A549 treated with Mapracorat at 1 μM for 4 hours (cell line): ENCODE data around the gene MBL2. TPM values are rescaled to one million over a fixed set of nuclear protein-coding genes. Genes with fewer than 3 reads are reported as not detected.

Experiments
- total RNA-seq: library from RNA; stranded (reverse); fragments of 200-300 nt; extraction: Qiagen RNA extraction; gene quantifications from 5 replicates; pipeline ENCODE4 v1.2.3, GENCODE V29; 2022

The MBL2 gene
- not detected in 5 replicates for total RNA-seq

DNA sequence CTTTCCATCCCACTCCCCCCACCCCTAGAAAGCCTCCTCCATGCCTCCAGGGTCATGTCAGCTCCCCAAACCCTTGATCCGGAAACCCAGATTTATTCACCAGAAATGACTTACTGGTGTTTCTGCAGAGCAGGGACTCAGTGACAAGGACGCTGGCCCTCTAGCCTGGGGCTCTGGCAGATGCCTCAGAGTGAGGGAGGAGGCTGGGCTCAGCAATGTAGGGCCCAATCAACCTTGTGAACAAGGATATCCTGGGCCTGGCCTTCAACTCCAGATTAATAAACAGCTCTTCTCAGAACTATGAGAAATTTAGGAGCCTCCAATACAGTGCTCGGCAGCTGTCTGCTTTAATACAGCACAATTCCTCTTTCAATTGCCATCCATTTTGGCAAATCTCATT, at the start of gene MBL2:
Gene MBL2 (minus strand): TSS at position 162 of the 400 bp plus-strand sequence. CDS start 1,149 bp downstream, outside the sequence.

